Mesenchymal stem cell (in vitro differentiated cells and primary cell): Measurements from ENCODE around the gene PDILT.
"Not testable (repeated sequence)": the region's sequence is repeated elsewhere in the genome, so short reads cannot be mapped to it uniquely, and the experiment has no call there.

Experiments used
- DNase-seq: peaks from one replicate; pipeline ENCODE4 v3.0.0-alpha.2; 2013
- H2AFZ ChIP-seq: one replicate; pipeline ENCODE4 v1.6.1; 2013; ENCODE audit warnings: low read depth, mild to moderate bottlenecking, control low read depth, inconsistent platforms, low read length, moderate library complexity
- H2AK5ac ChIP-seq: 2 replicates; pipeline ENCODE4 v1.6.1; 2013; ENCODE audit warnings: low read length, moderate library complexity, mild to moderate bottlenecking, inconsistent platforms; ENCODE audit not compliant: severe bottlenecking
- H2BK120ac ChIP-seq: one replicate; pipeline ENCODE4 v1.6.1; 2013; ENCODE audit warnings: low read depth, mild to moderate bottlenecking, inconsistent platforms, low read length, moderate library complexity
- H2BK12ac ChIP-seq, 2 experiments: one replicate each; pipeline ENCODE4 v1.6.1; 2013; ENCODE audit warnings: inconsistent platforms in 2 of 2, low read length in 2 of 2, mild to moderate bottlenecking in 2 of 2, moderate library complexity in 2 of 2, control low read depth in 1 of 2
- H2BK15ac ChIP-seq: one replicate; pipeline ENCODE4 v1.6.1; 2013; ENCODE audit warnings: mild to moderate bottlenecking, low read depth, inconsistent platforms; ENCODE audit not compliant: poor library complexity, severe bottlenecking
- H2BK5ac ChIP-seq: 2 replicates; pipeline ENCODE4 v1.6.1; 2013; ENCODE audit warnings: low read depth, mild to moderate bottlenecking, low read length, control low read depth, inconsistent platforms; ENCODE audit not compliant: poor library complexity, severe bottlenecking
- H3K14ac ChIP-seq, 2 experiments: one replicate each; pipeline ENCODE4 v1.6.1; 2013; ENCODE audit warnings: inconsistent platforms in 2 of 2, low read length in 2 of 2, control low read depth in 1 of 2, mild to moderate bottlenecking in 1 of 2, moderate library complexity in 1 of 2
- H3K18ac ChIP-seq, 2 experiments: one replicate each; pipeline ENCODE4 v1.6.1; 2013; ENCODE audit warnings: inconsistent platforms in 2 of 2, low read length in 2 of 2, control low read depth in 1 of 2, low read depth in 1 of 2, mild to moderate bottlenecking in 1 of 2
- H3K23ac ChIP-seq, 2 experiments: one replicate each; pipeline ENCODE4 v1.6.1; 2013; ENCODE audit warnings: inconsistent platforms in 2 of 2, low read length in 2 of 2, mild to moderate bottlenecking in 2 of 2, moderate library complexity in 2 of 2, control low read depth in 1 of 2
- H3K27ac ChIP-seq: 2 replicates; pipeline ENCODE4 v1.5.1; 2013; ENCODE audit warnings: mild to moderate bottlenecking, moderate library complexity, low read length, control low read depth, inconsistent platforms; ENCODE audit not compliant: poor library complexity, severe bottlenecking
- H3K27me3 ChIP-seq, 2 experiments: 2 replicates each; pipeline versions ENCODE4 v1.6.1 to v1.7.0; 2013; ENCODE audit warnings: low read length in 2 of 2, mild to moderate bottlenecking in 2 of 2, moderate library complexity in 2 of 2, control low read depth in 1 of 2, inconsistent platforms in 1 of 2; ENCODE audit not compliant: control insufficient read depth in 1 of 2, insufficient read depth in 1 of 2
- H3K36me3 ChIP-seq, 2 experiments: 2 replicates each; pipeline versions ENCODE4 v1.6.1 to v1.7.0; 2013; ENCODE audit warnings: low read length in 2 of 2, control low read depth in 1 of 2, inconsistent platforms in 1 of 2, low read depth in 1 of 2, mild to moderate bottlenecking in 1 of 2; ENCODE audit not compliant: insufficient read depth in 2 of 2, control insufficient read depth in 1 of 2
- H3K4ac ChIP-seq, 2 experiments: one replicate each; pipeline ENCODE4 v1.6.1; 2013; ENCODE audit warnings: inconsistent platforms in 2 of 2, low read length in 2 of 2, mild to moderate bottlenecking in 2 of 2, moderate library complexity in 2 of 2, control low read depth in 1 of 2, low read depth in 1 of 2
- H3K4me1 ChIP-seq: 2 replicates; pipeline ENCODE4 v1.6.1; 2013; ENCODE audit warnings: low read depth, low read length, control low read depth; ENCODE audit not compliant: control insufficient read depth, insufficient read depth
- H3K4me2 ChIP-seq: 2 replicates; pipeline ENCODE4 v1.6.1; 2013; ENCODE audit warnings: low read length, mild to moderate bottlenecking, inconsistent platforms; ENCODE audit not compliant: poor library complexity, severe bottlenecking
- H3K4me3 ChIP-seq, 2 experiments: 2 replicates each; pipeline versions ENCODE4 v1.5.1 to v1.7.0; 2013; ENCODE audit warnings: low read length in 2 of 2, mild to moderate bottlenecking in 2 of 2, control low read depth in 1 of 2, low read depth in 1 of 2; ENCODE audit not compliant: insufficient read depth in 1 of 2
- H3K79me1 ChIP-seq: replicated peaks from 2 replicates; pipeline ENCODE4 v1.6.1; 2013; ENCODE audit warnings: mild to moderate bottlenecking, control low read depth, low read length, inconsistent platforms; ENCODE audit not compliant: poor library complexity, severe bottlenecking
- H3K9ac ChIP-seq: 2 replicates; pipeline ENCODE4 v1.7.0; 2013; ENCODE audit warnings: mild to moderate bottlenecking, low read length, moderate library complexity
- H3K9me3 ChIP-seq: 2 replicates; pipeline ENCODE4 v1.7.0; 2013; ENCODE audit warnings: mild to moderate bottlenecking, low read length; ENCODE audit not compliant: control insufficient read depth
- H4K8ac ChIP-seq: one replicate; pipeline ENCODE4 v1.6.1; 2013; ENCODE audit warnings: inconsistent platforms, mild to moderate bottlenecking, low read length, moderate library complexity
- H4K91ac ChIP-seq: one replicate; pipeline ENCODE4 v1.6.1; 2013; ENCODE audit warnings: mild to moderate bottlenecking, low read length, inconsistent platforms
- WGBS: methylation state at CpG from one replicate; pipeline ENCODE4 v1.1.7; 2013; ENCODE audit warnings: mixed read lengths; 5-methylcytosine and 5-hydroxymethylcytosine counted together

Gene PDILT

DNA sequence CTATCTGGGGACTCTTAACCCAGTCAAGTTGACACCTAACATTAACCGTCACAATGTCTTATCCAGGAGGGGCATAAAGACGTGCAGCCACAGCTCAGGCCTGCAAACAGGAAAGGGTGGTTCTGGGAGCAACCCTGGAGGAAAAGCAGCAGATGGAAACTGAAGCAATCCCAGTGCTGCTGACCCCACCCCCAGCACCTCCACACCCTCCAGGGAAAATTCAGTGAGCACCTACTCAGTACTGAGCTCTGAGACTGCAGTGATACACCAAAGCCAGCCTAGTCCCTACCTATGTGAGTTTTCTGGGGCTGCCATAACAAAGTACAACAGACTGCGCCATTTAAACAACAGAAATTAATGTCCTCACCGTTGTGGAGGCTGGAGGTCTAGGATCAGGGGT lies 37.3 kb upstream of the PDILT start:
- peak overlapping the region; percentile 94 for H3K27ac ChIP-seq
- not testable (repeated sequence) for H2BK5ac ChIP-seq, H2AK5ac ChIP-seq, H3K9ac ChIP-seq, H2AFZ ChIP-seq, H3K23ac ChIP-seq, H3K27me3 ChIP-seq, H3K4me3 ChIP-seq, H2BK15ac ChIP-seq, H3K36me3 ChIP-seq, H2BK12ac ChIP-seq, H3K9me3 ChIP-seq, DNase-seq, H4K8ac ChIP-seq, H3K4ac ChIP-seq, H3K79me1 ChIP-seq, H3K4me2 ChIP-seq, H3K18ac ChIP-seq, H4K91ac ChIP-seq, H2BK120ac ChIP-seq, H3K14ac ChIP-seq, H3K4me1 ChIP-seq
- 48% methylated on average over 2 of the region's 4 CpGs for WGBS

DNA sequence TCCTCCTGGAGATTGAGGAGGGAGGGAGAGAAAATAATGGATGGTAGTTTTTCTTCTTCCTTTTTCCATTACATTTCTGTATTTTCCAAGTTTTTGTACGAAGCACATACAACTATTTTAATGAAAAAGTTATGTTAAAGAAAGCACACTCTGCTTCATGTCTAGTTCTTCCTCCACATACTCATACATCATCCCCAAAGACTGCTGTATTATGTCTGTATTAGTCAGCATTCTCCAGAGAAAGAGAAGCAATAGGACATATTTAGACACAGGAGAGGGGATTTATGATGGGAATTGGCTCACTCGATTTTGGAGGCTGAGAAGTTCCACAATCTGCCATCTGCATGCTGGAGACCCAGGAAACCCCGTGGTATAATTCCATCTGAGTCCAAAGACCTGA lies 36.7 kb upstream of the PDILT start:
- H3K36me3 ChIP-seq, result no peaks in the 10 kb centered on the region
- H3K14ac ChIP-seq, result no peak overlapping the region
- H2AFZ ChIP-seq, result no peak overlapping the region
- H3K79me1 ChIP-seq, result no peaks in the 10 kb centered on the region
- H4K8ac ChIP-seq, result no peak overlapping the region
- no peak overlapping the region for H3K4me3 ChIP-seq
- no peak overlapping the region for H3K4me2 ChIP-seq
- no peak overlapping the region for H2AK5ac ChIP-seq
- no peaks in the 10 kb centered on the region for H3K9me3 ChIP-seq
- H2BK120ac ChIP-seq, result no peak overlapping the region
- DNase-seq, result no peak
- H2BK5ac ChIP-seq, result peak overlapping the region; percentile 53
- H3K4me1 ChIP-seq, result peaks cover 3% of the 10 kb centered on the region
- no peak overlapping the region for H3K23ac ChIP-seq
- no peak overlapping the region for H3K18ac ChIP-seq
- no peak overlapping the region for H2BK12ac ChIP-seq
- no peaks in the 10 kb centered on the region for H3K27me3 ChIP-seq
- H4K91ac ChIP-seq, result no peak overlapping the region
- H3K27ac ChIP-seq, result peak overlapping the region; percentile 94
- 27% methylated on average over 2 of the region's 3 CpGs for WGBS
- no peak overlapping the region for H3K4ac ChIP-seq
- no peak overlapping the region for H3K9ac ChIP-seq
- H2BK15ac ChIP-seq, result no peak overlapping the region

DNA sequence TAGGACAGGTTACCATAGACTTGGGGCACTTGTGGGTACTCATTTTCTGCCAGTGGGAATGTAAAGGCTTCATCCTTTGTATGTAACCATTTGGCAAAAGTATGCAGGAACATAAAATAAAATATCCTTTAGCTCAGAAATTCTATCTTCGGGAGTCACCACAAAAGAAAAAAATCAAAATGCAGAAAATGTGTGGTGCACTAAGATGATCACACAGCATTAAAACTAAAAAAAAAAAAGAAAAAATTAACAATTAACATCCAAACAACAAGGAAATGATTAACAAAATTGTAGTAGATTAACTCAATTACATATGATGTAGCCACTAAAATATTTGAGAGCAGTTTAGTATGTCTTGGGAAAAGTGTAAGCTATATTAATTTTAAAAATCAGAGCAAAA lies 36.2 kb upstream of the PDILT start:
- H3K4ac ChIP-seq, H2BK120ac ChIP-seq, H3K9ac ChIP-seq, H2BK12ac ChIP-seq, H3K36me3 ChIP-seq, H3K79me1 ChIP-seq, H3K4me1 ChIP-seq, H2AK5ac ChIP-seq, H3K18ac ChIP-seq, H3K4me3 ChIP-seq, H2BK15ac ChIP-seq, H3K4me2 ChIP-seq, H3K23ac ChIP-seq, DNase-seq, H4K8ac ChIP-seq, H3K9me3 ChIP-seq, H3K14ac ChIP-seq, H4K91ac ChIP-seq, H3K27me3 ChIP-seq, H2AFZ ChIP-seq: not testable (repeated sequence)
- peak overlapping the region; percentile 68 for H2BK5ac ChIP-seq
- no CpG with 5 or more reads among the region's 1 CpG for WGBS
- H3K27ac ChIP-seq, result peak overlapping the region; percentile 94

GRCh38 chr16:20439820-20440231 lies 35.3 kb upstream of the PDILT start:
- not testable (repeated sequence) for H4K8ac ChIP-seq, H3K36me3 ChIP-seq, H2BK15ac ChIP-seq, H3K27me3 ChIP-seq, H3K4me1 ChIP-seq, H2AK5ac ChIP-seq, H3K14ac ChIP-seq, DNase-seq, H3K79me1 ChIP-seq, H3K4me2 ChIP-seq, H2BK12ac ChIP-seq, H4K91ac ChIP-seq, H3K4me3 ChIP-seq, H3K23ac ChIP-seq, H3K9me3 ChIP-seq, H2BK120ac ChIP-seq, H3K9ac ChIP-seq, H2AFZ ChIP-seq, H3K4ac ChIP-seq, H3K18ac ChIP-seq
- WGBS, result 81% methylated on average over 3 of the region's 3 CpGs
- Histone ChIP-seq H2BK5ac (peak overlapping the region; percentile 10), H3K27ac (peak overlapping the region; percentile 55)
